Measurements from ENCODE around the gene PRSS57. TPM values are rescaled to one million over a fixed set of nuclear protein-coding genes. Genes with fewer than 3 reads are reported as not detected.

The PRSS57 gene
- total RNA-seq (2022; extraction: Qiagen RNA extraction; ENCODE audit: low read depth): not detected in 5 replicates

GRCh38 chr19:695352-695949 lies at the start of gene PRSS57:
Gene PRSS57 (minus strand): TSS chr19:695452. CDS start chr19:695430, 22 bp downstream.

GRCh38 chr19:708154-709143 lies 13.2 kb upstream of the PRSS57 start, which contains the start of gene PALM:
Gene PALM (plus strand): TSS chr19:708935. CDS start chr19:709147, 212 bp downstream.

GRCh38 chr19:676339-677105 lies 18.7 kb downstream of the PRSS57 start, which contains the start of gene FSTL3:
Gene FSTL3 (plus strand): TSS chr19:676392. CDS start chr19:676424, 32 bp downstream.

GRCh38 chr19:662962-663681 lies 32.1 kb downstream of the PRSS57 start, which contains the start of gene RNF126:
Gene RNF126 (minus strand): TSS chr19:663214. CDS start chr19:663121, 93 bp downstream.

GRCh38 chr19:639253-640160 lies 55.7 kb downstream of the PRSS57 start, which contains the start of gene FGF22:
Gene FGF22 (plus strand): TSS chr19:639879. CDS start chr19:639926, 47 bp downstream.

Other genes starting within 250 kb of the PRSS57 start
- gene SHC2, start 234.4 kb downstream of the PRSS57 start, total RNA-seq (2022; extraction: Qiagen RNA extraction; ENCODE audit: low read depth): 0.58 to 1.2 TPM (median 1.0 TPM) in 5 replicates
- gene MADCAM1, start 199.0 kb downstream of the PRSS57 start, total RNA-seq (2022; extraction: Qiagen RNA extraction; ENCODE audit: low read depth): 0.18 to 0.51 TPM (median 0.31 TPM) in 4 of 5 replicates, not detected in the other
- gene TPGS1, start 188.0 kb downstream of the PRSS57 start, total RNA-seq (2022; extraction: Qiagen RNA extraction; ENCODE audit: low read depth): 7.6 to 22.9 TPM (median 18.8 TPM) in 5 replicates
- gene CDC34, start 163.7 kb downstream of the PRSS57 start, total RNA-seq (2022; extraction: Qiagen RNA extraction; ENCODE audit: low read depth): 53.3 to 112 TPM (median 108 TPM) in 5 replicates
- 0.28 to 0.63 TPM (median 0.43 TPM) in 4 of 5 replicates, not detected in the other for gene GZMM, start 151.4 kb downstream of the PRSS57 start, total RNA-seq (2022; extraction: Qiagen RNA extraction; ENCODE audit: low read depth)
- gene BSG, start 122.9 kb downstream of the PRSS57 start, total RNA-seq (2022; extraction: Qiagen RNA extraction; ENCODE audit: low read depth): 506 to 741 TPM (median 712 TPM) in 5 replicates
- 20.5 to 50.9 TPM (median 41.7 TPM) in 5 replicates for gene HCN2, start 105.6 kb downstream of the PRSS57 start, total RNA-seq (2022; extraction: Qiagen RNA extraction; ENCODE audit: low read depth)
- gene POLRMT, start 61.9 kb downstream of the PRSS57 start, total RNA-seq (2022; extraction: Qiagen RNA extraction; ENCODE audit: low read depth): 68.8 to 114 TPM (median 109 TPM) in 5 replicates
- gene FGF22, start 55.6 kb downstream of the PRSS57 start, total RNA-seq (2022; extraction: Qiagen RNA extraction; ENCODE audit: low read depth): 0.21 to 1.0 TPM (median 0.87 TPM) in 5 replicates
- gene RNF126, start 32.2 kb downstream of the PRSS57 start, total RNA-seq (2022; extraction: Qiagen RNA extraction; ENCODE audit: low read depth): 47.8 to 75.4 TPM (median 73.2 TPM) in 5 replicates
- 142 to 260 TPM (median 223 TPM) in 5 replicates for gene FSTL3, start 19.1 kb downstream of the PRSS57 start, total RNA-seq (2022; extraction: Qiagen RNA extraction; ENCODE audit: low read depth)
- gene PALM, start 13.5 kb upstream of the PRSS57 start, total RNA-seq (2022; extraction: Qiagen RNA extraction; ENCODE audit: low read depth): 9.7 to 17.2 TPM (median 14.3 TPM) in 5 replicates
- gene MISP, start 55.7 kb upstream of the PRSS57 start, total RNA-seq (2022; extraction: Qiagen RNA extraction; ENCODE audit: low read depth): 57.6 to 105 TPM (median 93.9 TPM) in 5 replicates
- gene PTBP1, start 102.0 kb upstream of the PRSS57 start, total RNA-seq (2022; extraction: Qiagen RNA extraction; ENCODE audit: low read depth): 198 to 222 TPM (median 215 TPM) in 5 replicates
- 1.2 to 7.0 TPM (median 5.6 TPM) in 5 replicates for gene PLPPR3, start 126.5 kb upstream of the PRSS57 start, total RNA-seq (2022; extraction: Qiagen RNA extraction; ENCODE audit: low read depth)
- 0.26 to 0.27 TPM in 2 of 5 replicates, not detected in the others for gene AZU1, start 132.4 kb upstream of the PRSS57 start, total RNA-seq (2022; extraction: Qiagen RNA extraction; ENCODE audit: low read depth)
- 0.24 to 0.64 TPM (median 0.34 TPM) in 3 of 5 replicates, not detected in the others for gene PRTN3, start 145.5 kb upstream of the PRSS57 start, total RNA-seq (2022; extraction: Qiagen RNA extraction; ENCODE audit: low read depth)
- gene ELANE, start 156.9 kb upstream of the PRSS57 start, total RNA-seq (2022; extraction: Qiagen RNA extraction; ENCODE audit: low read depth): 0.15 to 0.16 TPM in 2 of 5 replicates, not detected in the others
- gene CFD, start 164.2 kb upstream of the PRSS57 start, total RNA-seq (2022; extraction: Qiagen RNA extraction; ENCODE audit: low read depth): 5.8 to 25.7 TPM (median 20.6 TPM) in 5 replicates
- gene MED16, start 197.7 kb upstream of the PRSS57 start, total RNA-seq (2022; extraction: Qiagen RNA extraction; ENCODE audit: low read depth): 11.8 to 23.9 TPM (median 23.1 TPM) in 5 replicates
- gene RNU6-9, start 198.0 kb upstream of the PRSS57 start, total RNA-seq (2022; extraction: Qiagen RNA extraction; ENCODE audit: low read depth): not detected in 5 replicates
- gene R3HDM4, start 217.8 kb upstream of the PRSS57 start, total RNA-seq (2022; extraction: Qiagen RNA extraction; ENCODE audit: low read depth): 23.4 to 55.9 TPM (median 41.8 TPM) in 5 replicates
- 0.21 to 0.62 TPM (median 0.42 TPM) in 4 of 5 replicates, not detected in the other for gene KISS1R, start 221.9 kb upstream of the PRSS57 start, total RNA-seq (2022; extraction: Qiagen RNA extraction; ENCODE audit: low read depth)
- gene ARID3A, start 230.6 kb upstream of the PRSS57 start, total RNA-seq (2022; extraction: Qiagen RNA extraction; ENCODE audit: low read depth): 3.3 to 8.5 TPM (median 7.0 TPM) in 5 replicates

Measured in A549 treated with ZK216348 at 1 μM for 4 hours (cell line).